SK-N-MC (cell line): ENCODE results near the gene KCNQ1.
A peak's percentile ranks its signal among the peaks of the same experiment; 100 is the strongest.

Source experiments
- DNase-seq: peaks from one replicate; pipeline ENCODE4 v3.0.0-alpha.2; 2011; ENCODE audit warnings: low read depth, low spot score
- H3K27ac ChIP-seq: fragments of 200-600 bp; sonication (generic); 2 replicates; pipeline ENCODE4 v1.5.1; 2016; ENCODE audit warnings: mixed run types
- H3K36me3 ChIP-seq: fragments of 200-600 bp; sonication (generic); 2 replicates; pipeline ENCODE4 v1.6.1; 2017; ENCODE audit warnings: antibody characterized with exemption, low read length, mixed read lengths; ENCODE audit not compliant: insufficient read depth
- H3K4me3 ChIP-seq: fragments of 200-600 bp; sonication (generic); 2 replicates; pipeline ENCODE4 v1.5.1; 2016
- H3K9ac ChIP-seq: fragments of 200-600 bp; sonication (generic); 2 replicates; pipeline ENCODE4 v1.8.0; 2017; ENCODE audit warnings: mixed run types, mixed read lengths; ENCODE audit not compliant: insufficient read length
- H3K9me3 ChIP-seq: fragments of 200-600 bp; sonication (generic); 2 replicates; pipeline ENCODE4 v1.6.1; 2017; ENCODE audit warnings: low read depth, mild to moderate bottlenecking, antibody characterized with exemption, low read length, moderate library complexity, mixed read lengths
- EZH2 ChIP-seq: fragments of 200-600 bp; sonication (generic); IDR thresholded peaks from one replicate; pipeline ENCODE4 v1.6.1; 2017; ENCODE audit warnings: antibody characterized with exemption
- FOXP2 ChIP-seq: optimal IDR thresholded peaks from 2 replicates; pipeline ENCODE3; 2011; ENCODE audit warnings: mild to moderate bottlenecking, moderate library complexity; ENCODE audit not compliant: insufficient read depth; ENCODE audit errors: extremely low read length, control extremely low read depth
- POLR2AphosphoS5 ChIP-seq: IDR thresholded peaks from 2 replicates; pipeline ENCODE4 v1.6.1; 2012; ENCODE audit warnings: mild to moderate bottlenecking, low read depth, low read length, borderline replicate concordance

Gene KCNQ1

DNA sequence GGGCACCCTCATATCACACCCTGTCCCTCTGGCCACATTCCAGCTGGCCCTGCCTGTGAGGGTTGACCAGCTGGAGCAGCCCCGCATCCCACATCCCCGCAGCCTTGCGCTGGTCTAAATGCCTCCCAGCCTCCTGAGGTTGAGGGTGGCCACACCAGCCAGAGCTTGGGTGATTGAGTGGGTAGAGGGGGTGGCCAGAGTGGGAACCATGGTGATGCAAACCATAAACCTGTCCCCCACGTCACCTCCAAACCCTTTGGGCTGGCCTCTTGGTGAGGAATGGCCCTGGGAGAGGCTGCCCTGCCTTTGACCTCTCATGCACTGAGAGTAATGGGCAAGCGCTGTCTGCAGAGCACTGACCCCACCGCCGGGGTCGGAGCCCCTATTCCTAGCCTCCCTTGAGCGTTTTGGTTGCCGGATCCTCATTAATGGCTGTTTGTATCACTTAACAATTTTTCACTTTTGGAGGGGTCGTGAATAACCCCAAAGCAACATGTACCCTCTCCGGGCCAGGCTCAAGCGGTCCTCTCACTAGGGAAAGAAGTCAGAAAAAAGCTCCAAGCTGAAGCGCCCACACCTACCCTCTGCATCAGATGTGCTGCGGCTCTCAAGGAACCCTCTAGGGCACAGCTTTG lies 271.0 kb downstream of the KCNQ1 start:
- no peak for DNase-seq
- TF ChIP-seq EZH2 (no peak), FOXP2 (no peak), POLR2AphosphoS5 (no peak)
- Histone ChIP-seq H3K36me3 (no peaks in the 10 kb centered on the region; the same call in 1 of the 2 replicates), H3K4me3 (no peak overlapping the region), H3K9ac (no peak overlapping the region), H3K9me3 (no peaks in the 10 kb centered on the region), H3K27ac (no peak overlapping the region)

DNA sequence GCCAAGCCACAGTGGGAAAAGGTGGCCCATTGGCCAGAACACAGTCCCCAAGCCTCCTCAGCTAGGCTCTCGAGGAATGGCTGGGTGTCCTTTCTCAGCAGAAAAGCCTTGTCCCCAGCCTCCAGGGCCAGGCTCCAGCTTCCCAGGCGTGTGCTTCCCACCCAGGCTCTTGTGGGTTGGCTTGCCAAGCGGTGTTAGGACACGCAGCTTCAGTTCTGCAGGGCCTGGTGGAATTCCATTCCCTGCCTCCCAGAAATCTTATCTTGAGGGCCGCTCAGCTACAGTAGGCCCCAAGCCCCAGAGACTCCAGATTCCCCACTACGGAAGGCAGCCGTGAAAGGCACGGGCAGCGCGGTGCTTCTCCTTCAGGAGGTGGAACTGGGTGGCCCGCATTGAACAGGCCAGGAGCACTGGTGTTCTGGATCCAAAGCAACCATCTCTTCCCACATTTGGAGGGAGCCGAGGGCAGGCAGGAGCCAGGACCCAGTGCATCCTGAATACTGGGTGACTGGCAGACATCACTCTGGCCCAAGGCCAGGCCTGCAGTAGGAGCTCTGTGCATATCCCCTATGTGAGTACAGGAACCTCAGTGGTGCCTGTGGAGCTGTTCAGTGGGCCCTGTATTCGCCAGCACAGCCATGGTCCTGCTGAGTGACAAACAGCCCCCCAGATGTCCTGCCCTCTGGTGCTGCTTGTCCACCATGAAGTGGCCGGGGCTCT lies 271.7 kb downstream of the KCNQ1 start:
- no peaks in the 10 kb centered on the region for H3K36me3 ChIP-seq
- H3K9me3 ChIP-seq: no peaks in the 10 kb centered on the region
- no peak for TF ChIP-seq EZH2
- TF ChIP-seq FOXP2: no peak
- no peak for TF ChIP-seq POLR2AphosphoS5
- H3K27ac ChIP-seq: no peak overlapping the region
- H3K4me3 ChIP-seq: no peak overlapping the region
- DNase-seq: no peak
- no peak overlapping the region for H3K9ac ChIP-seq

DNA sequence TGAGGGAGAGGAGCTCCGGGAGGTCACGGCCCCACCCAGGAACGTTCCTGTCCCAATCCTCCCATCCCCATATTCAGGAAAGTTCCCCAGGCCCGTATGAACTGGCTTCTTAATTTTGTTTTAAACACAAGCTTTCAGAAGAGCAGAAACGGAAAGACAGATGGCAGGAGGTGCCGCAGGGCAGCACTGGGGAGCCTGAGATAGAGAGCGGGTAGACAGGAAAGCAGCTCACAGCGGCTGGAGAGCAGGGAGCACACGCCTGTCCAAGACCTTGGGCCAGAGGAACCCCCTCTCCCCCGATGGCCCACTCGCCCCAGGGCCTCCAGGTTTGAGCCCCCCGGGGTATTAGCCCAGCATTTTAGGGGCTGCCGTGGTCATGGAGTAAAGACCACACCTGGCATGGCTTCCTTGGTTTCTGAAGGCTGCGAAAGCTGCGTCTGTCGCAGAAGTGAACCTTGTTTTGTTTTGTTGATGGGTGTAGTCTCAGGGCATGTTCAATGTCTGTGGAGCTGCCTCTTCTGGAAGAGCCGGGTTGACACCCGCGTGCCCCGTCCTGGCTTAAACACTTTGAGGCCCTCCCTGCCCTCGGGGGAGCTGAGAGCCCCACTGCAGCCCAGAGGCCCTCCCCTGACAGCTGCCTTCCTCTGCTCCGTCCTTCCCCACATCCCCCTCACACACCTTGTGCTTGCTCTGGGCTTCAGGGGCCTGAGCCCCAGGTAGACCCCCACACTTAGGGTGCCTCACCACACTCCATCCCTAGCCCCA lies 272.9 kb downstream of the KCNQ1 start:
- no peaks in the 10 kb centered on the region for H3K36me3 ChIP-seq
- H3K9me3 ChIP-seq: no peaks in the 10 kb centered on the region
- H3K4me3 ChIP-seq: no peak overlapping the region
- H3K27ac ChIP-seq: no peak overlapping the region
- no peak for TF ChIP-seq FOXP2
- no peak for TF ChIP-seq EZH2
- TF ChIP-seq POLR2AphosphoS5: no peak
- DNase-seq: no peak
- H3K9ac ChIP-seq: no peak overlapping the region

DNA sequence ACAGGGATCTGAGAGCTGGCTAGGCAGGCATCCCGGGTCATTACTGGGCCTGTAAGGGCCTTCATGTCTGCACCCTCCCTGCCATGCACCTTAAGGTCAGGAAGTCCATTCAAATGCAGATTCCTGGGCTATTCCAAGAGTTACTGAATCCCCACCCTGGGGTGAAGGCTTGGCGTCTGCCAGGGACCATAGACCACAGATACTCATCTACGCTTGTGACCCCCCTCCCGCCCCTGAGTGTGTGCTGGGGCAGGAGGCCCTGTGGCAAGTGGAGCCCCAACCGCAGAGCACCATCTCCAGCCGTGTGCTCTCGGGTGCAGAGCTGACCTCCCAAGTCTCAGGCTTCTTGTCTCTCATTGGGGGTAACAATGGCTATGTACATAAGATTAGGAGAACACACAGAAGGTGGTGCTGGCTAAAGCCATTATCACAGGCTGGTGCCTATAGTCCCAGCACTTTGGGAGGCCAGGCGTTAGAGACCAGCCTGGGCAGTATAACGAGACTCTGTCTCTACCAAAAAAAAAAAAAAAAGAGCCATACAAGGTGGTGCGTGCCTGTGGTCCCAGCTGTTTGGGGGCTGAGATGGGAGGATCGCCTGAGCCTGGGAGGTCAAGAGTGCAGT lies 274.1 kb downstream of the KCNQ1 start:
- Histone ChIP-seq H3K9me3 (no peaks in the 10 kb centered on the region), H3K27ac (no peak overlapping the region), H3K4me3 (no peak overlapping the region), H3K9ac (no peak overlapping the region), H3K36me3 (no peaks in the 10 kb centered on the region)
- DNase-seq: no peak
- TF ChIP-seq POLR2AphosphoS5 (no peak), EZH2 (no peak), FOXP2 (no peak)

DNA sequence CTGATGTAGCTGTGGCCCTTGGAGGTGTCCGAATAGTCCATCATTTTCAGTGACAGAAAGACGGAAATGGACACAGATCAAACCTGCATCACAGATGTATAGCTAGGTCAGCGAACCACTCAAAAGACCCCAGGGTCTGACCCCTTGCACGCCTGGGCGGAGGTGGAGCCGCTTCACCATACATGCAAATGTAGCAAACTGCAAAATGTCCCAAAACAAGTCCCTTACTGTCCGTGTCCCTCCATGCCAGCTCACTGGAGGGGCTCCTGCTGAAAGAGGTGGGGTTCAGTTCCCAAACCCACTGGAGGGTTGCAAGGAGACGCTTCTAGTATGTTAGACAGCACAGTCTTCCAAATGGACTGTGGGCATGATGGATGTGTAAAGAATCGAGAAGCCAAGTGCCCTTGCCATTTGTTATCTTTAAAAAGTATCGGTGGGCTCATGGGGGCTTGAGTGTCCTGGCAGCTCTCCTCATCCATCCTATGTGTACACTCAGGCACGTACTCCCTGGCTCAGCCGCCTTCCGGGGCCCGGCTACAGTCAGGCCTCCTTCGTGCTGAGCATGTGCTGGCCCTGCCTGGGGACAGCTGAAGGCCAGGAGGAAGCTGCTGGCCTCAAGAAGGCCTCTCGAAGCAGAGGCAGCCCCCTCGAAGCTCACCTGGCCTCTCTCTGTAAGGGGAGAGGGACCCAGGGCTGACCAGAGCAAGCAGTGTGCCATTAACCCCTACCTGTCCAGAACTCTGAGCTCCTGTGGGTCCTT lies 275.2 kb downstream of the KCNQ1 start:
- Histone ChIP-seq H3K4me3 (no peak overlapping the region), H3K9ac (no peak overlapping the region), H3K36me3 (no peaks in the 10 kb centered on the region), H3K9me3 (no peaks in the 10 kb centered on the region), H3K27ac (no peak overlapping the region)
- no peak for DNase-seq
- TF ChIP-seq POLR2AphosphoS5 (no peak), FOXP2 (no peak), EZH2 (no peak)

DNA sequence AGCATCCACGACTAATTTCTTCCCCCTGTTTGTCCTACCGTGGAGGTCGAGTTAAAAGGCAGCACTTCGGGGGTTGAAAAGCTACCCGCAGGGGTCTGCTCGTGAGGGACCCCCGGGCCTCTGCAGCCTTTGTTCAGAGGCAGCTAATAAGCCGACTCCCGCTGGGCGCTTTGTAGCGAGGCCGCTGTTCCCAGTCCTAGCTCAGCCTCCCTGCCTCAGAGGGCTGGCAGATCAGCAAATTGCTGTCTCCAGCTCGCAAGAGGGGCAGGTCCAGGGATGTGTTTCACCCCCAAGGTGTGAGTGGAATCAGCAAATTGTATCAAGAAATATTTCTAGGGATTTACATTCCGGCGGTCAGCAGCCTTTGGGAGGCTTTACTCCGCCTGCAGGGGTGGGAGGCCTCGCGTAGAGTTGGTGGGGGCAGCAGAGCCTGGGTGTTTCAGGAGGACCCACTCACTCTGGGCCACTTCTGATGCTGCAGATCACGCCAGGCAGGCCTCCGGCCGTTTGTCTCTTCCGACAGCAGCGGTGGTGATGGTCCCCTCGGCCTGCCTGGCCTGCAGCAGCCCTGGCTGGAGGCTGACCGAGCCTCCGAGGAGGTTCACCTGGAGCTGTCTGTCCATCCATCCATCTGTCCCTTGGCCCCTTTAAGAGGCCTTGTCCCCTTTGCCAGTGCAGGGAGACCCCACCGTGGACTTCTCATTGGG lies 276.6 kb downstream of the KCNQ1 start:
- no peaks in the 10 kb centered on the region for H3K9me3 ChIP-seq
- H3K4me3 ChIP-seq: peak overlapping the region; percentile 29; the same call in 1 of the 2 replicates
- H3K9ac ChIP-seq: no peak overlapping the region
- no peak overlapping the region for H3K27ac ChIP-seq
- TF ChIP-seq POLR2AphosphoS5: no peak
- TF ChIP-seq FOXP2: no peak
- TF ChIP-seq EZH2: no peak
- DNase-seq: no peak
- no peaks in the 10 kb centered on the region for H3K36me3 ChIP-seq

DNA sequence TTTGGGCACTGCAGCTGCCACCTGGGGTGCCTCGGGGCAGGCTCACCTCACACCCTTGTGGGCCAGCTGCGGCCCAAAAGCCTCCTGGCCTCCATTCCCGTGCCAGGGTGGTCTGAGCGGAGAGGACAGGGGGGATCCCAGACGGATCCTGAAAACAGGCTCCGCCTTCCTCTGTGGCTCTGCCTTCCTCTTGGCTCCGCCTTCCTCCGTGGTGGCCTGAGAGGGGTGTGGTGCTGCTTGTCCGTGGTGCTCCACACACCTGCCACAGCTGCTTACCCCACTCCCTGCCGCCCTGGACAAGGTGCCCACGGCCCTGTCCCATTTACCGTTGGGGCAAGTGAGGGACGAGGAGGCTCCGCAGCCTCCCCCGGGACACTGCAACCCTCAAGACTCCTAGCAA lies 278.1 kb downstream of the KCNQ1 start:
- TF ChIP-seq POLR2AphosphoS5 (no peak), EZH2 (no peak), FOXP2 (no peak)
- no peak for DNase-seq
- Histone ChIP-seq H3K9ac (no peak overlapping the region), H3K36me3 (no peaks in the 10 kb centered on the region), H3K27ac (no peak overlapping the region), H3K9me3 (no peaks in the 10 kb centered on the region), H3K4me3 (no peak overlapping the region)
